ENCODE data around the gene ZBTB39.
"Not testable (repeated sequence)": the region's sequence is repeated elsewhere in the genome, so short reads cannot be mapped to it uniquely, and the experiment has no call there.

The ZBTB39 gene

GRCh38 chr12:57005980-57006808, at the start of gene ZBTB39:
ZBTB39 (minus strand) TSS chr12:57006546; CDS start chr12:57004917, 1,629 bp downstream.
- peak; percentile 61 for DNase-seq

GRCh38 chr12:57055824-57056223, 49.5 kb upstream of the ZBTB39 start:
- DNase-seq = no peak

GRCh38 chr12:57053901-57054300, 47.6 kb upstream of the ZBTB39 start:
- DNase-seq = not testable (repeated sequence)

- not testable (repeated sequence) for DNase-seq
Observed at GRCh38 chr12:57053146-57053545, 46.8 kb upstream of the ZBTB39 start.

- DNase-seq = no peak
Observed at GRCh38 chr12:57051011-57051410, 44.7 kb upstream of the ZBTB39 start.

GRCh38 chr12:57049890-57050289, 43.5 kb upstream of the ZBTB39 start, which contains the start of gene MYO1A:
MYO1A (minus strand) TSS chr12:57050129; CDS start chr12:57048323, 1,806 bp downstream.
- no peak for DNase-seq

- DNase-seq = no peak
Observed at GRCh38 chr12:57049119-57049446, 42.7 kb upstream of the ZBTB39 start.

GRCh38 chr12:57048423-57049118, 42.2 kb upstream of the ZBTB39 start:
- no peak for DNase-seq

- no peak for DNase-seq
Observed at GRCh38 chr12:57047981-57048380, 41.6 kb upstream of the ZBTB39 start.

- DNase-seq = peak; percentile 7
Observed at GRCh38 chr12:57046947-57047890, 40.9 kb upstream of the ZBTB39 start.

GRCh38 chr12:57046086-57046791, 39.9 kb upstream of the ZBTB39 start:
- no peak for DNase-seq

GRCh38 chr12:57044889-57045288, 38.5 kb upstream of the ZBTB39 start:
- no peak for DNase-seq

GRCh38 chr12:57044468-57044867, 38.1 kb upstream of the ZBTB39 start:
- no peak for DNase-seq

GRCh38 chr12:57042695-57043094, 36.3 kb upstream of the ZBTB39 start:
- no peak for DNase-seq

- DNase-seq = no peak
Observed at GRCh38 chr12:57040750-57041149, 34.4 kb upstream of the ZBTB39 start.

GRCh38 chr12:57040211-57040610, 33.9 kb upstream of the ZBTB39 start:
- no peak for DNase-seq

- no peak for DNase-seq
Observed at GRCh38 chr12:57039016-57039798, 32.9 kb upstream of the ZBTB39 start.

- DNase-seq = no peak
Observed at GRCh38 chr12:57037264-57037663, 30.9 kb upstream of the ZBTB39 start.

GRCh38 chr12:57033431-57033830, 27.1 kb upstream of the ZBTB39 start:
- no peak for DNase-seq

- no peak for DNase-seq
Observed at GRCh38 chr12:57031789-57032188, 25.4 kb upstream of the ZBTB39 start.

GRCh38 chr12:57031138-57031725, 24.9 kb upstream of the ZBTB39 start:
- no peak for DNase-seq
